Trophoblast cell (in vitro differentiated cells and primary cell): ENCODE results near the gene ACAD8.
A peak's percentile ranks its signal among the peaks of the same experiment; 100 is the strongest.

Source experiments
- DNase-seq, 2 donors: peaks; one replicate each; pipeline ENCODE4 v3.0.0-alpha.2; 2016
- H2AFZ ChIP-seq: 2 replicates; pipeline ENCODE4 v1.6.1; 2013; ENCODE audit warnings: low read length, moderate library complexity, mild to moderate bottlenecking; ENCODE audit not compliant: insufficient read depth, poor library complexity
- H2AK5ac ChIP-seq: 2 replicates; pipeline ENCODE4 v1.6.1; 2013; ENCODE audit warnings: mild to moderate bottlenecking, low read length
- H2BK120ac ChIP-seq: 2 replicates; pipeline ENCODE4 v1.6.1; 2013; ENCODE audit warnings: low read length, mild to moderate bottlenecking, moderate library complexity; ENCODE audit not compliant: insufficient read depth, poor library complexity
- H2BK12ac ChIP-seq: 2 replicates; pipeline ENCODE4 v1.6.1; 2013; ENCODE audit warnings: mild to moderate bottlenecking, low read length, moderate library complexity
- H2BK5ac ChIP-seq: 2 replicates; pipeline ENCODE4 v1.6.1; 2013; ENCODE audit warnings: low read length, low read depth, moderate library complexity, mild to moderate bottlenecking; ENCODE audit not compliant: poor library complexity
- H3K14ac ChIP-seq: 2 replicates; pipeline ENCODE4 v1.6.1; 2013; ENCODE audit warnings: mild to moderate bottlenecking, low read length
- H3K18ac ChIP-seq: 2 replicates; pipeline ENCODE4 v1.6.1; 2013; ENCODE audit warnings: mild to moderate bottlenecking, low read length
- H3K23ac ChIP-seq: 2 replicates; pipeline ENCODE4 v1.6.1; 2013; ENCODE audit warnings: low read length
- H3K27ac ChIP-seq: 2 replicates; pipeline ENCODE4 v1.5.1; 2013; ENCODE audit warnings: low read depth, mild to moderate bottlenecking, inconsistent platforms, low read length, moderate library complexity
- H3K27me3 ChIP-seq: 2 replicates; pipeline ENCODE4 v1.6.1; 2013; ENCODE audit warnings: inconsistent platforms, mild to moderate bottlenecking, low read length, moderate library complexity; ENCODE audit not compliant: insufficient read depth
- H3K36me3 ChIP-seq, 2 experiments: 1 replicate in 1 of 2; 2 replicates in 1 of 2; pipeline ENCODE4 v1.6.1; 2013; ENCODE audit warnings: low read length in 2 of 2, mild to moderate bottlenecking in 2 of 2, moderate library complexity in 1 of 2; ENCODE audit not compliant: insufficient read depth in 2 of 2, control insufficient read depth in 1 of 2
- H3K4ac ChIP-seq: 2 replicates; pipeline ENCODE4 v1.6.1; 2013; ENCODE audit warnings: low read depth, mild to moderate bottlenecking, low read length, moderate library complexity
- H3K4me1 ChIP-seq, 2 experiments: 1 replicate in 1 of 2; 2 replicates in 1 of 2; pipeline ENCODE4 v1.6.1; 2013; ENCODE audit warnings: low read length in 2 of 2, mild to moderate bottlenecking in 2 of 2, moderate library complexity in 1 of 2; ENCODE audit not compliant: insufficient read depth in 2 of 2, control insufficient read depth in 1 of 2
- H3K4me2 ChIP-seq: 2 replicates; pipeline ENCODE4 v1.6.1; 2013; ENCODE audit warnings: inconsistent platforms, mild to moderate bottlenecking, low read length, moderate library complexity
- H3K4me3 ChIP-seq: 2 replicates; pipeline ENCODE4 v1.5.1; 2013; ENCODE audit warnings: mild to moderate bottlenecking, low read depth, low read length, inconsistent platforms
- H3K79me1 ChIP-seq: one replicate; pipeline ENCODE4 v1.6.1; 2013; ENCODE audit warnings: low read length
- H3K79me2 ChIP-seq: 2 replicates; pipeline ENCODE4 v1.6.1; 2013; ENCODE audit warnings: low read length, mild to moderate bottlenecking; ENCODE audit not compliant: control insufficient read depth, insufficient read depth, poor library complexity
- H3K9ac ChIP-seq: 2 replicates; pipeline ENCODE4 v1.6.1; 2013; ENCODE audit warnings: mild to moderate bottlenecking, low read length
- H3K9me3 ChIP-seq: 2 replicates; pipeline ENCODE4 v1.6.1; 2013; ENCODE audit warnings: low read depth, mild to moderate bottlenecking, control low read depth, inconsistent platforms, low read length; ENCODE audit not compliant: insufficient read depth
- H4K12ac ChIP-seq: 2 replicates; pipeline ENCODE4 v1.6.1; 2013; ENCODE audit warnings: low read depth, mild to moderate bottlenecking, low read length, moderate library complexity
- H4K8ac ChIP-seq: 2 replicates; pipeline ENCODE4 v1.6.1; 2013; ENCODE audit warnings: low read depth, mild to moderate bottlenecking, low read length, moderate library complexity
- H4K91ac ChIP-seq: one replicate; pipeline ENCODE4 v1.6.1; 2013; ENCODE audit warnings: low read depth, mild to moderate bottlenecking, low read length, moderate library complexity
- WGBS: extraction: QIAGEN DNeasy Blood & Tissue Kit; methylation state at CpG from one replicate; pipeline ENCODE4 v1.1.7; 2013; ENCODE audit warnings: missing lambda C conversion rate; ENCODE audit not compliant: insufficient read length, insufficient coverage; ENCODE audit errors: extremely low coverage; 5-methylcytosine and 5-hydroxymethylcytosine counted together

ACAD8 gene

DNA sequence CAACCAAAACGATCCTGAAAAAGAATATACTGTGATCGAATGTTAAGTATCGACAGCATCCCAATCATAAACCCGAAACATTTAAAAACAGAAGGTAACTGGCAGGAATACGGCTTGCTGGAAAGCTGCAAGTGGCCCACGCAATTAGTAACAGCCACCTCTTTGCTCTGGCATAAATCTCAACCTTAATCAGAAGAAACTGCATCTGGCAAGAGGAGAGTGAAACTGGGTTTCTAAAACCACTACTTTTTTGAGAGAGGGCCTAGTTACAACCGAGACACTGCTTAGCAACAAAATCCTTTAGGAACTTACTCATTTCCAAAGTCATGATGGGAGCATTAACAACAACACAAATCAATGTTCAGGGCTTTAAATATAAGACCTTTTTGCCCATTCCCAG is 37.5 kb upstream of the ACAD8 start:
- no peak overlapping the region for H2BK5ac ChIP-seq
- H2AK5ac ChIP-seq, result no peak overlapping the region
- no peak overlapping the region for H2AFZ ChIP-seq
- no peak overlapping the region for H4K12ac ChIP-seq
- H2BK12ac ChIP-seq, result no peak overlapping the region
- no peaks in the 10 kb centered on the region for H3K79me2 ChIP-seq
- H3K79me1 ChIP-seq, result no peaks in the 10 kb centered on the region
- no peak overlapping the region for H3K4ac ChIP-seq
- H3K18ac ChIP-seq, result no peak overlapping the region
- H3K27me3 ChIP-seq, result no peaks in the 10 kb centered on the region
- H3K4me3 ChIP-seq, result no peak overlapping the region
- H3K23ac ChIP-seq, result no peak overlapping the region
- H3K4me2 ChIP-seq, result no peak overlapping the region
- no peak overlapping the region for H3K14ac ChIP-seq
- H3K9ac ChIP-seq, result no peak overlapping the region
- H3K9me3 ChIP-seq, result no peaks in the 10 kb centered on the region
- no peak overlapping the region for H2BK120ac ChIP-seq
- no peaks in the 10 kb centered on the region for H3K4me1 ChIP-seq
- H4K8ac ChIP-seq, result no peak overlapping the region
- peaks cover 6 to 12% of the 10 kb centered on the region in 2 experiments for H3K36me3 ChIP-seq
- no peak for DNase-seq
- no CpG with 5 or more reads among the region's 7 CpGs for WGBS
- H4K91ac ChIP-seq, result no peak overlapping the region
- H3K27ac ChIP-seq, result no peak overlapping the region

- no peak overlapping the region for H2BK12ac ChIP-seq
- no peak overlapping the region for H3K4ac ChIP-seq
- H3K9me3 ChIP-seq, result no peaks in the 10 kb centered on the region
- no peak overlapping the region for H3K14ac ChIP-seq
- no peak overlapping the region for H2AFZ ChIP-seq
- H3K4me3 ChIP-seq, result no peak overlapping the region
- H3K36me3 ChIP-seq, result peaks cover 6 to 12% of the 10 kb centered on the region in 2 experiments
- H2BK120ac ChIP-seq, result no peak overlapping the region
- H3K27ac ChIP-seq, result no peak overlapping the region
- no peaks in the 10 kb centered on the region for H3K79me1 ChIP-seq
- H3K23ac ChIP-seq, result no peak overlapping the region
- H3K9ac ChIP-seq, result no peak overlapping the region
- H3K27me3 ChIP-seq, result no peaks in the 10 kb centered on the region
- DNase-seq, result no peak
- no peak overlapping the region for H4K8ac ChIP-seq
- no peaks in the 10 kb centered on the region for H3K4me1 ChIP-seq
- H2AK5ac ChIP-seq, result no peak overlapping the region
- H3K79me2 ChIP-seq, result no peaks in the 10 kb centered on the region
- no peak overlapping the region for H3K18ac ChIP-seq
- no peak overlapping the region for H3K4me2 ChIP-seq
- H4K12ac ChIP-seq, result no peak overlapping the region
- WGBS, result no CpG with 5 or more reads among the region's 3 CpGs
- H4K91ac ChIP-seq, result no peak overlapping the region
- no peak overlapping the region for H2BK5ac ChIP-seq
Observed at GRCh38 chr11:134216816-134217215, 36.6 kb upstream of the ACAD8 start.

- no peak overlapping the region for H3K23ac ChIP-seq
- no peak overlapping the region for H2BK120ac ChIP-seq
- no peak overlapping the region for H4K91ac ChIP-seq
- peaks cover 5 to 6% of the 10 kb centered on the region in 2 experiments for H3K36me3 ChIP-seq
- H3K27me3 ChIP-seq, result no peaks in the 10 kb centered on the region
- no peak overlapping the region for H2AK5ac ChIP-seq
- peak in 1 of 2 donors; percentile 20 for DNase-seq
- H3K4me2 ChIP-seq, result peak overlapping the region; percentile 85
- H3K79me2 ChIP-seq, result peaks cover 7% of the 10 kb centered on the region
- WGBS, result no CpG with 5 or more reads among the region's 5 CpGs
- peaks cover 9% of the 10 kb centered on the region for H3K79me1 ChIP-seq
- H2BK12ac ChIP-seq, result no peak overlapping the region
- H2AFZ ChIP-seq, result no peak overlapping the region
- no peak overlapping the region for H2BK5ac ChIP-seq
- H3K18ac ChIP-seq, result no peak overlapping the region
- H4K8ac ChIP-seq, result no peak overlapping the region
- H3K4ac ChIP-seq, result peak overlapping the region; percentile 5
- H3K14ac ChIP-seq, result no peak overlapping the region
- peak overlapping the region; percentile 77 for H3K4me3 ChIP-seq
- no peaks in the 10 kb centered on the region for H3K9me3 ChIP-seq
- H3K4me1 ChIP-seq, result peaks cover 5 to 8% of the 10 kb centered on the region in 2 experiments
- no peak overlapping the region for H4K12ac ChIP-seq
- no peak overlapping the region for H3K27ac ChIP-seq
- H3K9ac ChIP-seq, result peak overlapping the region; percentile 24
Observed at GRCh38 chr11:134223121-134223520, 30.2 kb upstream of the ACAD8 start.

DNA sequence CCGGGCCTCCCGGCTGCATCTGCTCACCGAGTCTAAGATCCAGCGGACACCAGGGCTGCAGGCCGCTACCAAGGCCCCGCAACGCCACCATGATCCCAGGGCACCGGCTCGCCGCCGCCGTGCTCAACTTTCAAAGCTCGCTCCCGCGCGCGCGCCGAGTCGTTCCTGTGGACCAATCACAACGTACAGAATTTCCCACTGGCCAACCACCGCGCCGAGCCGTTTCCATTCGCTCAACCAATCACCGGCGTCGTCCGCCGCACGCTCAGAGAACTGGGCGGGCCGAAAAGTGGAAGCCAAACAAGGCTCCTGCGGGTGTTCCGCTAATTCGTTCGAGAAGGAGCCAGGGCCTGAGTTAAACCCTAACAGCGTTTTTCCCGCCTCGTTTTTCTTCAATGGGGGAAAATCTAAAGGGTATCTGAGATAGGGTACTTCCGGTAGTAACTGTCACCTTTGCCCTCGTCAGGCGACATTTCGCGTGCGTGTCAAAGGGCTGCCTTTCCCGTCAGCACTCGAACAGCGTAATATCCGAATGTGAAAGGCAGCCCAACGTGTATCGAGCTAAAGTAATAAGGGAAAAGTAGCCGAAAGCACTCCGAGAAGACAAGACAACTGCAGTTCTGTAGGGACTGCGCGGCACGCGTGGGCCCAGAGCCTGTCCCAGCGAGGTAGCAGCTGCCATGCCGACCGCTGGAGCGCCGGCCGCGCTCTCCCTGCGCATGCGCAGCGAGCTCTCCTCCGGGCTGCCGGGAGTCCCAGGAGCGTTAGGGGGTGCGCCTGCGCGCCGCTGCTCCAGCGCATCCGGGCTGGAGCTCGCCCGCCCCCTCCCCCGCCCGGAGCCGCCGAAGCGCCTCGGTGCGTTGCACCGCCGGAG is 29.3 kb upstream of the ACAD8 start, which contains the start of the genes NCAPD3 and VPS26B:
Gene NCAPD3, minus strand, starts transcription at position 132 of the 874 bp plus-strand sequence. Its CDS starts 41 bp downstream, at position 91.
Gene VPS26B, plus strand, starts transcription at position 836 of the 874 bp plus-strand sequence. CDS start 452 bp downstream, outside the sequence.
- H3K79me1 ChIP-seq, result peaks cover 9% of the 10 kb centered on the region
- peaks cover 2 to 3% of the 10 kb centered on the region in 2 experiments for H3K36me3 ChIP-seq
- no peaks in the 10 kb centered on the region for H3K9me3 ChIP-seq
- H3K14ac ChIP-seq, result peak within 1 kb of the TSS; percentile 81
- peak within 1 kb of the TSS; percentile 39 for H2BK5ac ChIP-seq
- no peak within 1 kb of the TSS for H3K23ac ChIP-seq
- H3K4me1 ChIP-seq, result peaks cover 5 to 8% of the 10 kb centered on the region in 2 experiments
- peak within 1 kb of the TSS; percentile 85 for H4K8ac ChIP-seq
- peak within 1 kb of the TSS; percentile 83 for H4K12ac ChIP-seq
- peak within 1 kb of the TSS; percentile 68 for H4K91ac ChIP-seq
- peak within 1 kb of the TSS; percentile 95 for H3K18ac ChIP-seq
- peak within 1 kb of the TSS; percentile 95 for H3K4me2 ChIP-seq
- peak within 1 kb of the TSS; percentile 98 for H2AFZ ChIP-seq
- H3K4ac ChIP-seq, result peak within 1 kb of the TSS; percentile 49
- H3K9ac ChIP-seq, result peak within 1 kb of the TSS; percentile 80
- peak within 1 kb of the TSS; percentile 91 for H3K4me3 ChIP-seq
- H3K27ac ChIP-seq, result peak within 1 kb of the TSS; percentile 48
- peak; percentile 98 to 99 for DNase-seq
- H3K27me3 ChIP-seq, result no peaks in the 10 kb centered on the region
- WGBS, result no CpG with 5 or more reads among the region's 89 CpGs
- H2BK12ac ChIP-seq, result no peak within 1 kb of the TSS
- no peak within 1 kb of the TSS for H2AK5ac ChIP-seq
- H3K79me2 ChIP-seq, result peaks cover 7% of the 10 kb centered on the region
- no peak within 1 kb of the TSS for H2BK120ac ChIP-seq
